PFSK-1 (cell line): ENCODE data around the gene EN2.

Experiments
- FOXP2 ChIP-seq: optimal IDR thresholded peaks from 2 replicates; pipeline ENCODE3; 2011; ENCODE audit warnings: borderline replicate concordance, control low read depth, inconsistent platforms; ENCODE audit not compliant: insufficient read depth; ENCODE audit errors: extremely low read length, extremely low read depth
- POLR2AphosphoS5 ChIP-seq: IDR thresholded peaks from 2 replicates; pipeline ENCODE4 v1.6.1; 2012; ENCODE audit warnings: low read depth, mild to moderate bottlenecking, control low read depth, low read length, moderate library complexity
- REST ChIP-seq, 2 experiments: IDR thresholded peaks; 2 replicates each; pipeline versions ENCODE4 v1.6.1 to v1.8.0; 2011 to 2012; ENCODE audit warnings: low read depth in 2 of 2, low read length in 2 of 2, control low read depth in 1 of 2, inconsistent platforms in 1 of 2, mild to moderate bottlenecking in 1 of 2, moderate library complexity in 1 of 2; ENCODE audit not compliant: insufficient read depth in 1 of 2
- SIN3A ChIP-seq: IDR thresholded peaks from 2 replicates; pipeline ENCODE4 v1.6.1; 2012; ENCODE audit warnings: mild to moderate bottlenecking, low read length, moderate library complexity, borderline replicate concordance; ENCODE audit not compliant: insufficient read depth
- TAF1 ChIP-seq: IDR thresholded peaks from 2 replicates; pipeline ENCODE4 v1.6.1; 2012; ENCODE audit warnings: low read length, control low read depth, borderline replicate concordance; ENCODE audit not compliant: insufficient read depth

Gene EN2

GRCh38 chr7:155451840-155452239, 6.1 kb upstream of the EN2 start:
- TF ChIP-seq TAF1 (no peak), FOXP2 (no peak), REST (IDR thresholded peaks at IDR 0.05; ENCODE audit: insufficient read depth in 1 of 2, low read depth in 2 of 2, low read length in 2 of 2) (no peak), SIN3A (no peak), POLR2AphosphoS5 (no peak)

- TF ChIP-seq TAF1: no peak
- no peak for TF ChIP-seq SIN3A
- no peak for TF ChIP-seq FOXP2
- no peak for TF ChIP-seq POLR2AphosphoS5
- no peak for TF ChIP-seq REST (IDR thresholded peaks at IDR 0.05; ENCODE audit: insufficient read depth in 1 of 2, low read depth in 2 of 2, low read length in 2 of 2)
Measured at GRCh38 chr7:155452505-155453295, 5.2 kb upstream of the EN2 start.

- TF ChIP-seq FOXP2 (no peak), TAF1 (no peak), REST (IDR thresholded peaks at IDR 0.05; ENCODE audit: insufficient read depth in 1 of 2, low read depth in 2 of 2, low read length in 2 of 2) (no peak), POLR2AphosphoS5 (no peak), SIN3A (no peak)
Measured at GRCh38 chr7:155453296-155454182, 4.4 kb upstream of the EN2 start.

GRCh38 chr7:155454183-155455112, 3.5 kb upstream of the EN2 start:
- TF ChIP-seq TAF1: no peak
- no peak for TF ChIP-seq POLR2AphosphoS5
- TF ChIP-seq REST (IDR thresholded peaks at IDR 0.05; ENCODE audit: insufficient read depth in 1 of 2, low read depth in 2 of 2, low read length in 2 of 2): no peak
- TF ChIP-seq SIN3A: no peak
- no peak for TF ChIP-seq FOXP2
